ACC112 (cell line): ENCODE measurements around the gene FAT1.

Experiments
- H2AFZ ChIP-seq: fragments of 200-600 bp; sonication (generic); one replicate; pipeline ENCODE4 v1.6.0; 2017; ENCODE audit warnings: antibody characterized with exemption, low read length; ENCODE audit not compliant: unreplicated experiment
- H3K27ac ChIP-seq: fragments of 200-600 bp; sonication (generic); 2 replicates; pipeline ENCODE4 v1.5.1; 2014; ENCODE audit warnings: low read depth, mild to moderate bottlenecking, antibody characterized with exemption, low read length, moderate library complexity
- H3K27me3 ChIP-seq: fragments of 200-600 bp; sonication (generic); 2 replicates; pipeline ENCODE4 v1.6.1; 2014; ENCODE audit warnings: mild to moderate bottlenecking, antibody characterized with exemption, low read length, moderate library complexity, mixed read lengths; ENCODE audit not compliant: insufficient read depth
- H3K36me3 ChIP-seq: fragments of 200-600 bp; sonication (generic); 2 replicates; pipeline ENCODE4 v1.6.1; 2016; ENCODE audit warnings: mild to moderate bottlenecking, antibody characterized with exemption, low read length, moderate library complexity, mixed read lengths; ENCODE audit not compliant: insufficient read depth
- H3K4me1 ChIP-seq: fragments of 200-600 bp; sonication (generic); one replicate; pipeline ENCODE4 v1.6.1; 2016; ENCODE audit warnings: low read length, mixed read lengths; ENCODE audit not compliant: insufficient read depth, unreplicated experiment, control insufficient read depth
- H3K4me3 ChIP-seq: fragments of 200-600 bp; sonication (generic); 2 replicates; pipeline ENCODE4 v1.5.1; 2014; ENCODE audit warnings: mild to moderate bottlenecking, low read depth, low read length
- H3K79me2 ChIP-seq: fragments of 200-600 bp; sonication (generic); one replicate; pipeline ENCODE4 v1.6.0; 2016; ENCODE audit warnings: low read length; ENCODE audit not compliant: control insufficient read depth, unreplicated experiment, insufficient read depth

Gene FAT1

DNA sequence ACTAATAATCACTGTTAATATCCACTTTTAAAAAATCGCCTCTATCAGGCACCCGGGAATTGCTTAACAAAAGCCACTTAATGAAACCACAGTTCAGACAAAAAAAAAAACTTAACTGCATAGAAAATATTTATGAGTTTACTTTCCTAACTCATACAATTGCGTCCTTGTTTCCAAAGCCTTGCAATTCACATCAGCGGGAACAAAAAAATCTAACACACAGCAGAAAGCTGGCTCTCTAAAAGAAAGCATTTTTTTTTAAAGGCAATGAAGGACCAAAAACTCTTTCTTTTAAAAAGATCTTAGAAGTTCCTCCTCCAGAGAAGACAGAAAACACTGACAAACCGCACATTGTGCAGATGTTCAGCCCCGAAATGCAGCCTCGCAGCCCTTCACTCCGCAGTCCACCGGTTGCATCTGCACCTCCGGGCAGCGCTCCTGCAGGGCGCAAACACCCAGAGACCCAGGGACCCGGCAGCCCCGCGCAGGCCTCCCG is 812 bp downstream of the FAT1 start:
- peaks cover 72% of the 10 kb centered on the region for H3K79me2 ChIP-seq

DNA sequence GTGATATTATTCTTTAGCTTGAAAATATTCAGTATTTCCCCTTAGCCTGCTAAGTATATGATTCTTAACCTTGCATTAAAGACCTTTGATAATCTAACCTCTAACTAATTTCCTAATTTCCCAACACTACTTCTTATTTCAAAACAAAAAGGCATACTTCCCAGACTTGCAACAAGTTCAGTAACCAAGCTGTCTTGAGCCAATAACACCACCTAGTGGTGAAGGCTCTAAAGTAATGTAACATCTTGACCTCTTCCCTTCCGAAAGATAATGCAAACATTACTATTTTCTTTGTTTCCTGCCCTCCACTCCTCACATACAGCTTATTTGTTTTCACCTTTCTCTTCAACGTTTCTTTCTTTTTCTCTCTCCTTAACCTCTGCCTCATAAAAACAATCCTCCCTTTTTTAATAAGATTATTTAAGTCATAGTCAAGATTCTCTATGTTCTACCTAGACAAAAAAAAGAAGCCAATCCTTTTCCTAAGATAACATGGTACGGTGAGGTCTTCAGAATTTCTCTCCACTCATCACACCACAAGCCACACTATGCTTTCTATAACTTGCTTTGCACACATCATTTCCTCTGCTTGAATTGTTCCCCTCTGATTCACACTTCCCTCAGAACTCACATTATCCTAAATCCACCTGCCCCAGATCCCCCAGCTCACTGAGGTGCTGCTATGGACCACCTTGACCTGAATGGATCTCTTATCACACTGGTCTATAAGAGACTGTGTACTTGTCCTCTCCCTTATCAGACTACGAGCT is 3.5 kb downstream of the FAT1 start:
- no peak overlapping the region for H3K4me3 ChIP-seq
- H3K4me1 ChIP-seq: peaks cover 5% of the 10 kb centered on the region
- H2AFZ ChIP-seq: no peak overlapping the region
- peaks cover 90% of the 10 kb centered on the region for H3K79me2 ChIP-seq
- no peaks in the 10 kb centered on the region for H3K27me3 ChIP-seq
- no peak overlapping the region for H3K27ac ChIP-seq
- no peaks in the 10 kb centered on the region; the same call in 1 of the 2 replicates for H3K36me3 ChIP-seq

More for the DNA sequence above, 812 bp downstream of the FAT1 start:
- Histone ChIP-seq H3K36me3 (no peaks in the 10 kb centered on the region; the same call in 1 of the 2 replicates), H3K4me1 (peaks cover 12% of the 10 kb centered on the region), H3K27ac (no peak overlapping the region), H3K4me3 (peak overlapping the region; percentile 73), H3K27me3 (no peaks in the 10 kb centered on the region), H2AFZ (peak overlapping the region; percentile 29)

DNA sequence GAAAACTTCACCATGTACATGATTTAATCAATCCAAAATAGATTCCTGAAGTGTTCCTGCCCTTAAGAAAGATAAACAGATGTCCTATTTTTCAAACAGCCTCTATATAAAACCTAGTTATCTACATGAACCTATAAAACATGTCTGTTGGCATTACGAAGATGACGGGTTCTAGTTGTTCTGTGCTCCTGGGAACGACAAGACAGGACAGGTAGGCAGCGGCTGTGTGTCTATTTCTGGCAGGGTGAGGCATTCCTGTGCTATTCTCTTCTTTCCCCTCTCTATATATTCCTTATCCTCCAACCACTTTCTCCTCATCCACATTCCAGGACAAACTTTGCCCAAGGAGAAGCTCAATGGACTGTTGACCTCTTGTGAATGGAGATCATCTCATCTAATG is 6.1 kb downstream of the FAT1 start:
- no peak overlapping the region for H3K4me3 ChIP-seq
- H3K27ac ChIP-seq: no peak overlapping the region
- H3K4me1 ChIP-seq: peaks cover 4% of the 10 kb centered on the region
- peaks cover 91% of the 10 kb centered on the region for H3K79me2 ChIP-seq
- H3K36me3 ChIP-seq: no peaks in the 10 kb centered on the region; the same call in 1 of the 2 replicates
- no peaks in the 10 kb centered on the region for H3K27me3 ChIP-seq
- no peak overlapping the region for H2AFZ ChIP-seq

DNA sequence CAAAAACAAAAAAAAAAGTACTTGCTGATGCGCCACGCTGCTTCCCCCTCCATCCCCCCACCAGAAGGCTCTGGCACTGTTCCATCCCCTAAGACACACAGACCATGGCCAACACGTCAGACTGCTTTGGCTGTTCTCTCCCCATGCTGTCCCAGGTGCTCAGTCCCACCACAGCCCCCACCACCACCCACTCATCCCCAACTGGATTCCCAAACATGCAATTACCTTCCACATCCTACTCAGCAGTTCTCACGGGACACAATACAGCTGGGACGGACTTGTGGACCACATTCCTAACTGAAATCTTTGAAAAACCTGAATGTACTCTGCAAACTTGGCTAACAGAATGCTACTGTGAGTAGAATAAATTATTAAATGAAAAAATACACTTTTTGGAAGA is 8.6 kb downstream of the FAT1 start:
- Histone ChIP-seq H2AFZ (no peak overlapping the region), H3K36me3 (no peaks in the 10 kb centered on the region), H3K79me2 (peaks cover 82% of the 10 kb centered on the region), H3K27ac (no peak overlapping the region), H3K4me1 (no peaks in the 10 kb centered on the region), H3K27me3 (no peaks in the 10 kb centered on the region), H3K4me3 (no peak overlapping the region)

DNA sequence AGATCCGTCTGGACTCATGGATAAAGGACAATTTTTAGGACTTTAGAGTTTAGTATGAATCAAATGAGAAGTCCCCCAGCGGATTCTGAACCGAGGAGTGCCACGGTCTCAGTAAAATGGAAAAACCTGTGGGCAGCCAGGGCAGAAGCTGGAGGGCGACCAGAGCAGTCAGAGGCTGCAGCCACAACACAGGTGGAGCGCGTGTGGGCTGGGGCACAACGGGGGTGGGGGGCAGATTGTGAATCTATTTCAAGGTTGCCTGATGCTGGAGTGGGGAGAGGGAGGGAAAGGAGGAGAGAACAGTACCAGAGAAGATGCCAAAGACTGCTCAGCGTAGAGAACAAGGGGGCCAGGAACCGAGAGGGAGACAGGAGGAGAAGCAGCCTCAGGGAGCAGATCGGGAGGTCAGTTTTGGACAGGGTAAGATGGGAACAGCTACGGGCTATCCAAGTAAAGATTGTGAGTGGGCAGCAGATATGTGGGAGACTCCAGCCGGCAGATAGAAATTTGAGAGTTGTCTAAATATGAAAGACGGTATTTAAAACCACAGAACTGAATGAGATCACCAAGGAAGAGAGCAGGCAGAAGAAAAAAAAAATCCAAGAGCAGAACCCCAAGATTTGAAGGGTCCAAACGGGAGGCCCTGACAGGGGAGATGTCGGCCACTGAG is 9.5 kb downstream of the FAT1 start:
- no peak overlapping the region for H3K27ac ChIP-seq
- no peak overlapping the region for H2AFZ ChIP-seq
- peaks cover 74% of the 10 kb centered on the region for H3K79me2 ChIP-seq
- H3K4me3 ChIP-seq: no peak overlapping the region
- no peaks in the 10 kb centered on the region for H3K36me3 ChIP-seq
- H3K4me1 ChIP-seq: no peaks in the 10 kb centered on the region
- no peaks in the 10 kb centered on the region for H3K27me3 ChIP-seq

DNA sequence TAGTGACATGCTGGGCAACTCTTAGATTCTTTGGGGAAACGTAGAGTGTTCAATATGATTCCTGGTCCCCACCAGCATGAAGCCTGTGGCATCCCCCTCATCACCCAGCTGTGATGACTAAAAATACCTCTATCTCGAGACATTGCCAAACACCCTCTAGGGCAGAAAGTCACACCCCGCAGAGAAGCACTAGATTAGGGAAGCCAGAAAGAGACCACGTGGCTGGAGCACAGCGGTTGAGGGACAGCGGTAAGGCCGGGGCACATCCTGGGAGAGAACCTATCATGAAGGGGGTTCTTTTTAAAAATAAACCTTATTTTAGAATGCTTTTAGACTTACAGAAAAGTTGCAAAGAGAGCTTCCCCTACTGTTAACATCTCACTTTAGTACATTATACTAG is 11.0 kb downstream of the FAT1 start:
- Histone ChIP-seq H3K79me2 (peaks cover 66% of the 10 kb centered on the region), H2AFZ (no peak overlapping the region)

DNA sequence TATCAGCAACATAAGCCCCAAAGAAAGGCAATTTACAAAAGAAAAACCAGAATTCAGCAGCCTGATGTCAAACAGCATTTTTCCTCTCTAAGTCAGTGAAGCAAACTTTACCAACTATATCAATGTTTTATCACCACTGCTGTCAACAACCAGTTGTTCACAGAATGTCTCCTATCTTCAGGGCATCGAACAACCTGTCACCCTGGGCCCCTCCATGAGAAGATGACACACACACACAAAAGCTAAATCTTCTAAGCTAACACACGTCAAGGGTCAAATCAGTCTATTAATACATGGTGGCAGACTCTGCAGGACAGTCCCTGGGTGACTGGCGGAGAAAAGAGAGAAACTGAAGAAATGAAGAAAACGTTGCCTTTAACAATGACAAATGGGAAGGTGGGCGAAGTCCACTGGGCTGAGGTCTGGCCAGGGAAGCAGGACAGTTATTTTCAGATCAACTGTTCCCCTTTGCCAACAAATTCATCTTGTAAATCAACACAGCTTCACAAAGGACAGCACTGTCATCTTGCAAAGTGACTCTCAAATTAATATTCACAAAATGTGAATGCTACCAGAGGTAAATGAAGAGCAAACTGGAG is 13.0 kb downstream of the FAT1 start:
- no peak overlapping the region for H3K4me3 ChIP-seq
- H2AFZ ChIP-seq: no peak overlapping the region
- peaks cover 17% of the 10 kb centered on the region for H3K36me3 ChIP-seq
- no peaks in the 10 kb centered on the region for H3K27me3 ChIP-seq
- peaks cover 49% of the 10 kb centered on the region for H3K79me2 ChIP-seq
- no peak overlapping the region for H3K27ac ChIP-seq
- H3K4me1 ChIP-seq: no peaks in the 10 kb centered on the region

More for the DNA sequence above, 11.0 kb downstream of the FAT1 start:
- Histone ChIP-seq H3K27me3 (no peaks in the 10 kb centered on the region), H3K4me3 (no peak overlapping the region), H3K27ac (no peak overlapping the region), H3K4me1 (no peaks in the 10 kb centered on the region), H3K36me3 (peaks cover 7% of the 10 kb centered on the region)

DNA sequence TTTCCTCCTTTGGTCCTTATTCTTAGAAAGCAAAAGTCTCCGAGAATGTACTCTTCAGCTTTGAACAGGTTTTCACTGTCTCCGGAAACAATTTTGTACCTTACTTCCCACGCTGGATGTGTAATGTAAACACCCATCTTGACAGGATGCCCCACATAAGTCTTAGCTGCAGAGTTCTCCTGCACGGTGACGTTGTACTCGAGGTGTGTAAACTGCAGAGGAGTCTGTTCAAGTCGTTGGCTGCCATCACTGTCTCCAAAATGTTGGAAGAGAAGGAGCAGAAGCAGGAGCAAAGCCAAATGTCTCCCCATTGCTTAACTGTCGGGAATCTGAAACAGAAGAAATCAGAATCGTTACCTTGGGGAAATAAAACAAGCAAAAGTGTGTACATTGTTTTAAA is 14.1 kb downstream of the FAT1 start:
- Histone ChIP-seq H2AFZ (no peak overlapping the region), H3K79me2 (peaks cover 42% of the 10 kb centered on the region), H3K27me3 (no peaks in the 10 kb centered on the region), H3K4me1 (no peaks in the 10 kb centered on the region), H3K36me3 (peaks cover 17% of the 10 kb centered on the region), H3K4me3 (no peak overlapping the region), H3K27ac (no peak overlapping the region)

DNA sequence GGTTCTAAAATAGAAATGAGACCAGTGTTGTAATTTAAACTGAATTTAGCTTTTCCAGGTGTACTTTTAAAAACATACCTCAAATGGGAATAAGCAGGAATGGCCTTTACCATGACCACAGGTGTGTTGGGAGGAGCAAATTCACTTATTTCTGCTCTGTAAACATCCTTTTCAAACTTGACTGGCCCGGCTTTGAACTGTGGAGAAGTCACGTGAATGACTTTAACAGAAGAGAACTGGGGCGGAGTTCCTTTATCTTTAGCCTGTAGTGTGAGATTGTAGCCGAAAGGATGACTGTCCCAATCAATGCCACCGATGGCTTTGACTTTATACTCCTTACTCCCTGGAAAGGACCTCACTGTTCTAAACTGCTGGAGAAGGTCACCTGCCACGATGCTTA is 15.1 kb downstream of the FAT1 start:
- H3K4me3 ChIP-seq: no peak overlapping the region
- no peak overlapping the region for H3K27ac ChIP-seq
- peaks cover 42% of the 10 kb centered on the region for H3K79me2 ChIP-seq
- no peak overlapping the region for H2AFZ ChIP-seq
- no peaks in the 10 kb centered on the region for H3K4me1 ChIP-seq
- no peaks in the 10 kb centered on the region for H3K27me3 ChIP-seq
- H3K36me3 ChIP-seq: peaks cover 17% of the 10 kb centered on the region

DNA sequence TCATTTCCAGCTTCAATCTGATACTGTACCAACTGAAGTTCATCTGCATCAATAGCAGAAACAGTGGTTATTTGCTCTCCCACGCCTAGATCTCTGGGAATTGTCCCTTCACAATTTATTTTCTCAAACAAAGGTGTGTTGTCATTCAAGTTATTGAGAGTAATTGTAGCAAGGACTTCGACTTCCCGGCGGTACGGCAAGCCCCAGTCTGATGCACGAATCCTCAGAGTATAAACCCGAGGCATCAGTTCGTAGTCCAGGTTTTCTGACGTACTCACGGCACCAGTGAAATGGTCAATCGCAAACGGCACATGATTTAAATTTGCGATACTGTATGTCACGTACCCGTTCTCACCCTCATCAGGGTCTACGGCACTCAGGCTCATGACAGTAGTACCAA is 15.7 kb downstream of the FAT1 start:
- Histone ChIP-seq H2AFZ (no peak overlapping the region), H3K79me2 (peaks cover 42% of the 10 kb centered on the region), H3K4me1 (no peaks in the 10 kb centered on the region), H3K27me3 (no peaks in the 10 kb centered on the region), H3K27ac (no peak overlapping the region), H3K4me3 (no peak overlapping the region), H3K36me3 (peaks cover 17% of the 10 kb centered on the region)
